Activated B cell treated with CpG ODN at 0.5 μM for 24 hours (primary cell): Measurements from ENCODE around the gene PIP4K2B. TPM values are rescaled to one million over a fixed set of nuclear protein-coding genes. Genes with fewer than 3 reads are reported as not detected.

Experiments used
- ATAC-seq: fragments of 200-7000 bp; cut with Tn5 transposase; one replicate; pipeline ENCODE4 v1.10.0; 2021; ENCODE audit warnings: low read depth, mild to moderate bottlenecking, moderate library complexity
- CTCF ChIA-PET: fragments of 350-600 bp; sonication (Branson Sonifier 250); formaldehyde crosslinking; loops from one replicate; lab custom pipeline; 2021; ENCODE audit warnings: antibody characterized with exemption; lab: Charles Lee
- POLR2A ChIA-PET: fragments of 350-600 bp; sonication (Branson Sonifier 250); formaldehyde crosslinking; loops from one replicate; lab custom pipeline; 2021; ENCODE audit warnings: antibody characterized with exemption; lab: Charles Lee
- DNase-seq: peaks from one replicate; pipeline ENCODE4 v3.0.0; 2022
- H3K27ac Mint-ChIP-seq: one replicate; pipeline ENCODE4 v1.8.0; 2020; ENCODE audit warnings: mixed read lengths
- H3K27me3 Mint-ChIP-seq: one replicate; pipeline ENCODE4 v1.8.0; 2021; ENCODE audit warnings: mixed read lengths
- H3K36me3 Mint-ChIP-seq: one replicate; pipeline ENCODE4 v1.8.0; 2021; ENCODE audit warnings: low read depth, mixed read lengths
- H3K4me1 Mint-ChIP-seq: one replicate; pipeline ENCODE4 v1.8.0; 2021; ENCODE audit warnings: mixed read lengths
- H3K4me3 Mint-ChIP-seq: one replicate; pipeline ENCODE4 v1.8.0; 2020; ENCODE audit warnings: mild to moderate bottlenecking, mixed read lengths
- H3K9me3 Mint-ChIP-seq: one replicate; pipeline ENCODE4 v1.8.0; 2020; ENCODE audit warnings: mixed read lengths
- intact Hi-C: fragments of 100-400 bp; cut with micrococcal nuclease; formaldehyde crosslinking; loops from one replicate; pipeline ENCODE4 v1.15.1; 2024
- total RNA-seq: library from RNA; stranded (reverse); gene quantifications from 2 replicates; pipeline ENCODE4 v1.2.3, GENCODE V29; 2022
- TF ChIP-seq, protein P1 (sequence below): fragments of 200-600 bp; IDR thresholded peaks from one replicate; pipeline ENCODE4 v1.8.0; 2022; ENCODE audit warnings: antibody characterized with exemption, mild to moderate bottlenecking

The PIP4K2B gene
- total RNA-seq, 1 donor from 2014 or later: 32.1 TPM

- no peak for ATAC-seq
- Mint-ChIP-seq H3K27me3 (no peaks in the 10 kb centered on the region), H3K4me3 (no peak overlapping the region), H3K36me3 (peaks cover 4% of the 10 kb centered on the region), H3K4me1 (peaks cover 30% of the 10 kb centered on the region), H3K27ac (peak overlapping the region; percentile 27), H3K9me3 (no peaks in the 10 kb centered on the region)
- TF ChIP-seq, protein P1, sequence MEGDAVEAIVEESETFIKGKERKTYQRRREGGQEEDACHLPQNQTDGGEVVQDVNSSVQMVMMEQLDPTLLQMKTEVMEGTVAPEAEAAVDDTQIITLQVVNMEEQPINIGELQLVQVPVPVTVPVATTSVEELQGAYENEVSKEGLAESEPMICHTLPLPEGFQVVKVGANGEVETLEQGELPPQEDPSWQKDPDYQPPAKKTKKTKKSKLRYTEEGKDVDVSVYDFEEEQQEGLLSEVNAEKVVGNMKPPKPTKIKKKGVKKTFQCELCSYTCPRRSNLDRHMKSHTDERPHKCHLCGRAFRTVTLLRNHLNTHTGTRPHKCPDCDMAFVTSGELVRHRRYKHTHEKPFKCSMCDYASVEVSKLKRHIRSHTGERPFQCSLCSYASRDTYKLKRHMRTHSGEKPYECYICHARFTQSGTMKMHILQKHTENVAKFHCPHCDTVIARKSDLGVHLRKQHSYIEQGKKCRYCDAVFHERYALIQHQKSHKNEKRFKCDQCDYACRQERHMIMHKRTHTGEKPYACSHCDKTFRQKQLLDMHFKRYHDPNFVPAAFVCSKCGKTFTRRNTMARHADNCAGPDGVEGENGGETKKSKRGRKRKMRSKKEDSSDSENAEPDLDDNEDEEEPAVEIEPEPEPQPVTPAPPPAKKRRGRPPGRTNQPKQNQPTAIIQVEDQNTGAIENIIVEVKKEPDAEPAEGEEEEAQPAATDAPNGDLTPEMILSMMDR: no peak
- DNase-seq: no peak
- intact Hi-C loops: loop anchor here (1.0 kb wide), 2 partner anchors 242 to 419 kb away; no protein-coding TSS in a partner anchor
- ChIA-PET POLR2A (interaction anchor here (0.7 to 1.4 kb wide), 6 partner anchors 30 to 176 kb away, joined by 3 to 7 read pairs (median 4); partner anchors contain the start of gene MLLT6), CTCF (interaction anchor here (0.8 to 4.8 kb wide), 14 partner anchors 12 to 178 kb away, joined by 3 to 135 read pairs (median 8); partner anchors contain the start of genes EPOP, MLLT6 and PSMB3)
Measured at GRCh38 chr17:38733982-38734973, 65.1 kb downstream of the PIP4K2B start.

DNA sequence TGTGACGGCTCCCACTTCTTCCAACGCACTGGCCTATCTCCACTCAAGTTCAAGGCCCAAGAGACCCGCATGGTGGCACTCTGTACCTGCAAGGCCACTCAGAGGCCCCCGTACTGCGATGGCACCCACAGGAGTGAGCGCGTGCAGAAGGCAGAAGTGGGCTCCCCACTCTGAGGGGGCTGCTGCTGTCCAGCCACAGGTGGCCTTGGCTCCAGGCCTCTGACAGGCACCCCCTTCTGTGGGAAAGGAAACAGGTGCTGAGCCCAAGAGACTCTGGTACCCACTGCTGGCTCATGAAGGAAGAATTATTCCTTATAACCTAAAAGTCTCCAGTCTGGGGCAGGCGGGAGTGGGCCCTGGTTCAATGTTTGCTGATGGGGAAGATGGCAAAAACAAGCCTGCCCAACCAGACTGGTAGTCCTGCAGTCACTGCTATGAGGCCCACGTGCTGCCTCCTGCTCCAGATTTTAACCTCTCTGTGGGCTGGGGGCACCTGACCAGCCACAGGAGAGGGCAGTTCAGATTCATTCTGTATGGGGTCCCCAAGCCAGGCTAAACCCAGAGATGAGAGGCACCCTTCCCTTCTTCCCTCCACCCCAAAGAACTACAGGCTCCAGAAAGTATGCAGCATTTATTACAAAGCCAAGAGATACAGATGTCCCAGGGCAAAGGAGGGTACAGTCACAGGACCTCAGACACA lies 65.9 kb downstream of the PIP4K2B start:
- H3K4me3 Mint-ChIP-seq: no peak overlapping the region
- TF ChIP-seq, protein P1: no peak
- ChIA-PET POLR2A (no interaction called here), CTCF (interaction anchor here (1.2 to 4.8 kb wide), 7 partner anchors 17 to 175 kb away, joined by 3 to 135 read pairs (median 11); partner anchors contain the start of genes EPOP and PSMB3)
- H3K9me3 Mint-ChIP-seq: no peaks in the 10 kb centered on the region
- DNase-seq (no peak), ATAC-seq (no peak)
- H3K27ac Mint-ChIP-seq: no peak overlapping the region
- H3K4me1 Mint-ChIP-seq: peaks cover 38% of the 10 kb centered on the region
- peaks cover 4% of the 10 kb centered on the region for H3K36me3 Mint-ChIP-seq
- no peaks in the 10 kb centered on the region for H3K27me3 Mint-ChIP-seq
- intact Hi-C loops: loop anchor here (1.0 kb wide), 1 partner anchor 420 kb away; no protein-coding TSS in a partner anchor

DNA sequence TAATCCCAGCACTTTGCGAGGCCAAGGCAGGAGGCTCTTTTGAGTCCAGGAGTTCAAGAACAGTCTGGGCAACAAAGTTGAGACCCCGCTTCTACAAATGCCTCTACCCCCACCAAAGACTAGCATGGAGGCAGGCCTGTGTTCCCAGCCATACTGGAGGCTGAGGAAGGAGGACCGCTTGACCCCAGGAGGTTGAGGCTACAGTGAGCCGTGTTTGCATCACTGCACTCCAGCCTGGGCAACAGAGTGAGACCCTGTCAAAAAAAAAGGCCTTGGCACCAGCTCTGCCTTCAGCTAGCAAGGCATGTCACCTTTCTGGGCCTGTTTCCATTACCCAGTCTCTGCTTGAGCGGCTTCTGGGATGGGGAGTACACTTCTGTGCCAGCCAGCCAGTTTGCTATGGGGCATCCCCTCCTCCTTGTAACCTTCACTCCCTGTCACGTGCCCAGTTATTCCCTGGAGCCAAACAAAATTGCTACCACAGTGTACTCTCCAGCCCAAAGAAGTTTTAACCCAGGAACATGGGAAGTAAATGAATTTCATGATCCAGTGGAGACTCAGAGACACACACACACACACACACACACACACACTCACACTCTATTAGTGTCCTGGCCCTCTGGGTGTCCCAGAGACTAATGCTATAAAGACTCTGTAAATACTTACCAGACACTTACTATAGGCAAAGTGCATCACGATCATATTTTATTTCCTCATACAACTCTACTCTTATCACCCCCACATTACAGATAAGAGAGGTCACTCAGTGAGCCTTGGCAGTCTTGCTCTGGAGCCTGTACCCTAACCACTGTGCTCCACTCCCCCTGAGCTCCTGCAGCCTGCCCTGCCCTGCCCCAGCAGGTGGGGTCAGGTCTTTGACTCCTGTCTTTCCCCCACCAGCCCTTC lies 66.7 kb downstream of the PIP4K2B start:
- no peak for ATAC-seq
- TF ChIP-seq, protein P1: no peak
- Mint-ChIP-seq H3K9me3 (no peaks in the 10 kb centered on the region), H3K27me3 (no peaks in the 10 kb centered on the region), H3K27ac (peak overlapping the region; percentile 62), H3K4me3 (peak overlapping the region; percentile 37), H3K4me1 (peaks cover 42% of the 10 kb centered on the region), H3K36me3 (peaks cover 4% of the 10 kb centered on the region)
- intact Hi-C loops: loop anchor here (1.0 kb wide), 1 partner anchor 421 kb away; no protein-coding TSS in a partner anchor
- CTCF ChIA-PET: interaction anchor here (1.4 to 4.2 kb wide), 4 partner anchors 28 to 174 kb away, joined by 3 to 41 read pairs (median 14); partner anchors contain the start of genes EPOP and MLLT6
- DNase-seq: no peak
- POLR2A ChIA-PET: interaction anchor here (2.8 kb wide), 1 partner anchor 27 kb away, joined by 31 read pairs; the partner anchor contains the start of gene MLLT6

- Mint-ChIP-seq H3K4me3 (peak overlapping the region; percentile 37), H3K4me1 (peaks cover 51% of the 10 kb centered on the region), H3K27ac (peak overlapping the region; percentile 62), H3K27me3 (no peaks in the 10 kb centered on the region), H3K36me3 (peaks cover 4% of the 10 kb centered on the region), H3K9me3 (no peaks in the 10 kb centered on the region)
- POLR2A ChIA-PET: interaction anchor here (1.2 to 2.8 kb wide), 7 partner anchors 17 to 173 kb away, joined by 3 to 31 read pairs (median 9); partner anchors contain the start of gene MLLT6
- CTCF ChIA-PET: interaction anchor here (1.1 to 3.4 kb wide), 4 partner anchors 27 to 173 kb away, joined by 3 to 22 read pairs (median 5); partner anchors contain the start of genes EPOP and MLLT6
- ATAC-seq: no peak
- TF ChIP-seq, protein P1: no peak
- intact Hi-C loops: no loop called here
- DNase-seq: no peak
Measured at GRCh38 chr17:38731526-38732294, 67.6 kb downstream of the PIP4K2B start.
